ENCODE measurements around the gene PTPRT. TPM values are rescaled to one million over a fixed set of nuclear protein-coding genes. Genes with fewer than 3 reads are reported as not detected.

PTPRT gene
- total and polyA plus RNA-seq, 10 of the 15 experiments (the other 5 are each of a cell fraction or from before 2014, with no cell fraction given) = not detected

DNA sequence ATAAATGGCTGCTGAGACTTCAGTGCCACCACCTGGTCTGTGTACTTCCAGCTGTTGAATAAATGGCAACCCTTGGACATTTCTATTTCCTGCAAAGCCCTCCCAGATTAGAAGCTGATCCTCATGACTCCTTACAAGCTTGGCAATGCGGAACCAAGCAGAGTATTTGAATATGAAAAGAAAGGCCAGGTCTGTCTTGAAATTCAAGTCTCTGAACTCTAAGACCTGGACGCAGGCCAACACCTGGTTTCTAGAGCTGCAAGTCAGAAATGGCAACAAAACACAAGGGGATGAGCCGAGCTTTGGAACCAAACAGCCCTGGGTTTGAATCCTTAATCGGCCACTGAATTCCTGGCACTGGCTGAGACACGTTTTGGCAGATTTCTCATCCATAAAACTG, 353.4 kb downstream of the PTPRT start:
- intact Hi-C loops (cut with micrococcal nuclease; ENCODE audit: unreplicated experiment) = no loop called here
- Histone ChIP-seq H3K9ac (ENCODE audit: control insufficient read depth, insufficient read depth, low read length) (no peak overlapping the region), H3K79me2 (ENCODE audit: control insufficient read depth, insufficient read depth, low read length) (no peaks in the 10 kb centered on the region), H3K36me3 (ENCODE audit: control insufficient read depth in 2 of 2, insufficient read depth in 2 of 2, low read length in 1 of 2) (no peaks in the 10 kb centered on the region), H3K4me1 (ENCODE audit: control insufficient read depth, insufficient read depth, low read length) (no peaks in the 10 kb centered on the region), H3K27ac (ENCODE audit: control insufficient read depth, insufficient read depth) (no peak overlapping the region), H3K4me2 (ENCODE audit: control insufficient read depth, insufficient read depth) (no peak overlapping the region), H2AFZ (ENCODE audit: control insufficient read depth, low read depth, low read length) (no peak overlapping the region), H3K4me3 (no peak overlapping the region), H4K20me1 (ENCODE audit: control insufficient read depth, insufficient read depth) (no peaks in the 10 kb centered on the region), H3K27me3 (replicated peaks in 1 of 2; ENCODE audit: control insufficient read depth in 2 of 2, insufficient read depth in 2 of 2, low read length in 1 of 2) (no peaks in the 10 kb centered on the region), H3K9me3 (replicated peaks; ENCODE audit: control insufficient read depth, insufficient read depth, low read length) (no peaks in the 10 kb centered on the region)
- 36% methylated on average over 5 of the region's 5 CpGs for WGBS (ENCODE audit: insufficient coverage, insufficient replicate concordance, low lambda C conversion rate, missing lambda C conversion rate)
- RAD21 ChIA-PET (ENCODE audit: unreplicated experiment) = no interaction called here
- ATAC-seq (no peak), DNase-seq (ENCODE audit: low read depth, low spot score) (no peak), FAIRE-seq (no peak)
- in situ Hi-C loops (cut with MboI) = no loop called here
- SMC1A ChIA-PET (ENCODE audit: uncharacterized antibody, unreplicated experiment) = no interaction called here
- POLR2A ChIA-PET = no interaction called here
- TF ChIP-seq IRF4 (IDR thresholded peaks at IDR 0.05; ENCODE audit: low read depth, low read length) (no peak), CHD2 (IDR thresholded peaks at IDR 0.05; ENCODE audit: borderline replicate concordance, low read depth, low read length) (no peak), BACH1 (IDR thresholded peaks at IDR 0.05; ENCODE audit: borderline replicate concordance) (no peak), TARDBP (IDR thresholded peaks at IDR 0.05; ENCODE audit: borderline replicate concordance) (no peak), REST (IDR thresholded peaks at IDR 0.05; ENCODE audit: low read depth, low read length) (no peak)
- CTCF ChIA-PET = no interaction called here
- BruUV-seq (replicated peaks) = no TSS peak

DNA sequence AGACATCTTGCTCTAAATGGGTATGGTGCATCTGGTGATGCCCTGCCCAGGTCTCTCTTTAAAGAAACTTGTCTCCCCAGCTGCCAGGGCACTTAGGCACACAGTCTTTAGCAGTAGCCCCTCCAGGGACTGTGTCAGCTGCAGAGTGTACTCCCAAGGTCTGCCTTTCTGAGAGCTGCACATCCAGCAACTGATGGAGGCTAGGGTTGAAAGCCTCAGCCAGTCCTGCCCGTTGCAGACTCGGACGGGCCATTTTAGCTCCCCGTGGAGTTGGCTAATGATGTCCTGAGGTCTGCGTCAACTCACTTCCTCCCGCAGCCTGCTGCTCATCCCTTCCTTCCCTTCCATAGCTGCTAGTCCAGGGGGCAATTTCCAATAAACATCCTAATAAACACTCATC, 381.8 kb downstream of the PTPRT start:
- Histone ChIP-seq H3K27me3 (replicated peaks in 1 of 2; ENCODE audit: control insufficient read depth in 2 of 2, insufficient read depth in 2 of 2, low read length in 1 of 2) (no peaks in the 10 kb centered on the region), H3K27ac (ENCODE audit: control insufficient read depth, insufficient read depth) (no peak overlapping the region), H3K9ac (ENCODE audit: control insufficient read depth, insufficient read depth, low read length) (no peak overlapping the region), H3K4me3 (no peak overlapping the region), H4K20me1 (ENCODE audit: control insufficient read depth, insufficient read depth) (no peaks in the 10 kb centered on the region), H3K9me3 (replicated peaks; ENCODE audit: control insufficient read depth, insufficient read depth, low read length) (no peaks in the 10 kb centered on the region), H3K79me2 (ENCODE audit: control insufficient read depth, insufficient read depth, low read length) (no peaks in the 10 kb centered on the region), H2AFZ (ENCODE audit: control insufficient read depth, low read depth, low read length) (no peak overlapping the region), H3K4me2 (ENCODE audit: control insufficient read depth, insufficient read depth) (no peak overlapping the region), H3K36me3 (ENCODE audit: control insufficient read depth in 2 of 2, insufficient read depth in 2 of 2, low read length in 1 of 2) (no peaks in the 10 kb centered on the region), H3K4me1 (ENCODE audit: control insufficient read depth, insufficient read depth, low read length) (no peaks in the 10 kb centered on the region)
- CTCF ChIA-PET = no interaction called here
- in situ Hi-C loops (cut with MboI) = no loop called here
- SMC1A ChIA-PET (ENCODE audit: uncharacterized antibody, unreplicated experiment) = no interaction called here
- POLR2A ChIA-PET = no interaction called here
- DNase-seq (ENCODE audit: low read depth, low spot score) (no peak), ATAC-seq (no peak), FAIRE-seq (no peak)
- 46% methylated on average over 6 of the region's 6 CpGs for WGBS (ENCODE audit: insufficient coverage, insufficient replicate concordance, low lambda C conversion rate, missing lambda C conversion rate)
- intact Hi-C loops (cut with micrococcal nuclease; ENCODE audit: unreplicated experiment) = no loop called here
- no TSS peak for BruUV-seq (replicated peaks)
- RAD21 ChIA-PET (ENCODE audit: unreplicated experiment) = no interaction called here
- TF ChIP-seq RAD51 (IDR thresholded peaks at IDR 0.05) (no peak), ZBED1 (IDR thresholded peaks at IDR 0.05; ENCODE audit: borderline replicate concordance) (no peak), ESRRA (IDR thresholded peaks at IDR 0.05; ENCODE audit: low read length) (no peak), PAX5 (IDR thresholded peaks at IDR 0.05; ENCODE audit: borderline replicate concordance, low read depth, low read length) (no peak), STAT3 (IDR thresholded peaks at IDR 0.05; ENCODE audit: low read depth, low read length) (no peak)
- TF ChIP-seq, protein P1, sequence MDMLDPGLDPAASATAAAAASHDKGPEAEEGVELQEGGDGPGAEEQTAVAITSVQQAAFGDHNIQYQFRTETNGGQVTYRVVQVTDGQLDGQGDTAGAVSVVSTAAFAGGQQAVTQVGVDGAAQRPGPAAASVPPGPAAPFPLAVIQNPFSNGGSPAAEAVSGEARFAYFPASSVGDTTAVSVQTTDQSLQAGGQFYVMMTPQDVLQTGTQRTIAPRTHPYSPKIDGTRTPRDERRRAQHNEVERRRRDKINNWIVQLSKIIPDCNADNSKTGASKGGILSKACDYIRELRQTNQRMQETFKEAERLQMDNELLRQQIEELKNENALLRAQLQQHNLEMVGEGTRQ (IDR thresholded peaks at IDR 0.05; ENCODE audit: borderline replicate concordance, low read depth, low read length) = no peak
- TF ChIP-seq, protein P2, sequence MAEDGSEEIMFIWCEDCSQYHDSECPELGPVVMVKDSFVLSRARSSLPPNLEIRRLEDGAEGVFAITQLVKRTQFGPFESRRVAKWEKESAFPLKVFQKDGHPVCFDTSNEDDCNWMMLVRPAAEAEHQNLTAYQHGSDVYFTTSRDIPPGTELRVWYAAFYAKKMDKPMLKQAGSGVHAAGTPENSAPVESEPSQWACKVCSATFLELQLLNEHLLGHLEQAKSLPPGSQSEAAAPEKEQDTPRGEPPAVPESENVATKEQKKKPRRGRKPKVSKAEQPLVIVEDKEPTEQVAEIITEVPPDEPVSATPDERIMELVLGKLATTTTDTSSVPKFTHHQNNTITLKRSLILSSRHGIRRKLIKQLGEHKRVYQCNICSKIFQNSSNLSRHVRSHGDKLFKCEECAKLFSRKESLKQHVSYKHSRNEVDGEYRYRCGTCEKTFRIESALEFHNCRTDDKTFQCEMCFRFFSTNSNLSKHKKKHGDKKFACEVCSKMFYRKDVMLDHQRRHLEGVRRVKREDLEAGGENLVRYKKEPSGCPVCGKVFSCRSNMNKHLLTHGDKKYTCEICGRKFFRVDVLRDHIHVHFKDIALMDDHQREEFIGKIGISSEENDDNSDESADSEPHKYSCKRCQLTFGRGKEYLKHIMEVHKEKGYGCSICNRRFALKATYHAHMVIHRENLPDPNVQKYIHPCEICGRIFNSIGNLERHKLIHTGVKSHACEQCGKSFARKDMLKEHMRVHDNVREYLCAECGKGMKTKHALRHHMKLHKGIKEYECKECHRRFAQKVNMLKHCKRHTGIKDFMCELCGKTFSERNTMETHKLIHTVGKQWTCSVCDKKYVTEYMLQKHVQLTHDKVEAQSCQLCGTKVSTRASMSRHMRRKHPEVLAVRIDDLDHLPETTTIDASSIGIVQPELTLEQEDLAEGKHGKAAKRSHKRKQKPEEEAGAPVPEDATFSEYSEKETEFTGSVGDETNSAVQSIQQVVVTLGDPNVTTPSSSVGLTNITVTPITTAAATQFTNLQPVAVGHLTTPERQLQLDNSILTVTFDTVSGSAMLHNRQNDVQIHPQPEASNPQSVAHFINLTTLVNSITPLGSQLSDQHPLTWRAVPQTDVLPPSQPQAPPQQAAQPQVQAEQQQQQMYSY (CRISPR knock-in tag; IDR thresholded peaks at IDR 0.05) = no peak
